Testis (tissue), 2 donors: ENCODE measurements around the gene FRMD4B.

Source experiments
- POLR2A ChIP-seq: fragments of 450-650 bp; IDR thresholded peaks from one replicate; pipeline ENCODE4 v1.6.1; 2017; ENCODE audit warnings: antibody characterized with exemption, mild to moderate bottlenecking, moderate library complexity
- TF ChIP-seq, protein P1 (sequence below), 3 experiments: fragments of 450-650 bp in 2 of 3; fragments of 200-600 bp in 1 of 3; sonication (generic) in 1 of 3; IDR thresholded peaks; one replicate each; pipeline ENCODE4 v1.5.1; 2016 to 2019; ENCODE audit warnings: antibody characterized with exemption in 3 of 3, mild to moderate bottlenecking in 2 of 3, moderate library complexity in 1 of 3

- TF ChIP-seq, protein P1, sequence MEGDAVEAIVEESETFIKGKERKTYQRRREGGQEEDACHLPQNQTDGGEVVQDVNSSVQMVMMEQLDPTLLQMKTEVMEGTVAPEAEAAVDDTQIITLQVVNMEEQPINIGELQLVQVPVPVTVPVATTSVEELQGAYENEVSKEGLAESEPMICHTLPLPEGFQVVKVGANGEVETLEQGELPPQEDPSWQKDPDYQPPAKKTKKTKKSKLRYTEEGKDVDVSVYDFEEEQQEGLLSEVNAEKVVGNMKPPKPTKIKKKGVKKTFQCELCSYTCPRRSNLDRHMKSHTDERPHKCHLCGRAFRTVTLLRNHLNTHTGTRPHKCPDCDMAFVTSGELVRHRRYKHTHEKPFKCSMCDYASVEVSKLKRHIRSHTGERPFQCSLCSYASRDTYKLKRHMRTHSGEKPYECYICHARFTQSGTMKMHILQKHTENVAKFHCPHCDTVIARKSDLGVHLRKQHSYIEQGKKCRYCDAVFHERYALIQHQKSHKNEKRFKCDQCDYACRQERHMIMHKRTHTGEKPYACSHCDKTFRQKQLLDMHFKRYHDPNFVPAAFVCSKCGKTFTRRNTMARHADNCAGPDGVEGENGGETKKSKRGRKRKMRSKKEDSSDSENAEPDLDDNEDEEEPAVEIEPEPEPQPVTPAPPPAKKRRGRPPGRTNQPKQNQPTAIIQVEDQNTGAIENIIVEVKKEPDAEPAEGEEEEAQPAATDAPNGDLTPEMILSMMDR (IDR thresholded peaks at IDR 0.05) = no peak
- no peak for TF ChIP-seq POLR2A
Observed at GRCh38 chr3:69378112-69378802, 7.6 kb downstream of the FRMD4B start.
